Lung microvascular endothelial cell (primary cell): ENCODE results near the gene TCIRG1. TPM values are rescaled to one million over a fixed set of nuclear protein-coding genes. Genes with fewer than 3 reads are reported as not detected.
A peak's percentile ranks its signal among the peaks of the same experiment; 100 is the strongest.

Experiments
- DNase-seq, 2 donors: peaks; one replicate each; pipeline versions ENCODE4 v3.0.0 to v3.0.0-alpha.2; 2010; ENCODE audit warnings: low read depth in 2 of 2
- total RNA-seq: library from RNA; depleted of rRNA; stranded (reverse); fragments of >200 nt; gene quantifications from 2 replicates; pipeline ENCODE4 v1.2.1, GENCODE V29; 2014

Gene TCIRG1
- total RNA-seq, 1 donor from 2014 or later: 52.0 TPM

DNA sequence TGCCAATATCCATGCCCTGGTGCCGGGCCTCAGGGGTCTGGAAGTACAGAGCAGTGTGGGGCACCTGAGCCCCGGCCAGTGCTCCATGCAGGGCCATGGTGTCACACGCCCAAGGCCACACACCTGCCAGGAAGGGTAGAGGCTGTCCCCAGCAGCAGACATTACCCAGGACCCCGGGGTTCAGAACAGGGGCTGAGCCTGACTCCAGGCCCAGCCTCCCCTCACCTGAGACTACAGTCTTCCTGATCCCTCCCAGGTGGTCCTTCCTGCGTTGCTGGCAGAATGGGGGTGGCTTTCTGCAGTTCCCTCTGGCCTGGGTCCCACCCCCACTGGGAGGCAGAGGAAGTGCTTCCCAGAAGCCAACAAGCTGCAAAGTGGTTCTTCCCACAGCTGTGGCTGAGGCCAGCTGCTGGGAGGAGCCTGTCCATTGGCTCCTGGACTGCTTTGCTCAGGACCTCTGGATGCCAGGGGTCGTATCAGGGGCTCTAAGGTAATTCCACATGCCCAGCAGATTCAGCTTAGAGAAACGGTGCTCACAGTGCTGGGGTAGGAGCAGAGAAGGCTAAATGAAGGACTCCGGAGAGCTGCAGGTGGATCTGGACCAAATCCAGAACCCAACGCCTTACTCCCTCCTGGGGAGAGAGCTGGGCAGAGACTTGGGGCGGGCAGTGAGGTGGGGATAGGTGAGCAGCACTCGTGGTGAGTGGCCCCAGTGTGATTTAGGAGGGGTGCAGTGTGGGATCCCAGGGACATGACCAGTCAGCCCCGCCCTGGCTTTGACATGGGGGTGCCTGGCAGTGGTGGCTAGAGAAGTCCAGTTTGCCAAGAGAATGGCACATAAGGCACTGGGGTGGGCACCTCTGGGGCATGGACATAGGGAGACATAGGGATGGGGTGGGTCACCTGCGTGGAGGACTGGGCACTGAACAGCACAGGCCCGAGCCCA lies 12.6 kb downstream of the TCIRG1 start:
- no peak for DNase-seq

DNA sequence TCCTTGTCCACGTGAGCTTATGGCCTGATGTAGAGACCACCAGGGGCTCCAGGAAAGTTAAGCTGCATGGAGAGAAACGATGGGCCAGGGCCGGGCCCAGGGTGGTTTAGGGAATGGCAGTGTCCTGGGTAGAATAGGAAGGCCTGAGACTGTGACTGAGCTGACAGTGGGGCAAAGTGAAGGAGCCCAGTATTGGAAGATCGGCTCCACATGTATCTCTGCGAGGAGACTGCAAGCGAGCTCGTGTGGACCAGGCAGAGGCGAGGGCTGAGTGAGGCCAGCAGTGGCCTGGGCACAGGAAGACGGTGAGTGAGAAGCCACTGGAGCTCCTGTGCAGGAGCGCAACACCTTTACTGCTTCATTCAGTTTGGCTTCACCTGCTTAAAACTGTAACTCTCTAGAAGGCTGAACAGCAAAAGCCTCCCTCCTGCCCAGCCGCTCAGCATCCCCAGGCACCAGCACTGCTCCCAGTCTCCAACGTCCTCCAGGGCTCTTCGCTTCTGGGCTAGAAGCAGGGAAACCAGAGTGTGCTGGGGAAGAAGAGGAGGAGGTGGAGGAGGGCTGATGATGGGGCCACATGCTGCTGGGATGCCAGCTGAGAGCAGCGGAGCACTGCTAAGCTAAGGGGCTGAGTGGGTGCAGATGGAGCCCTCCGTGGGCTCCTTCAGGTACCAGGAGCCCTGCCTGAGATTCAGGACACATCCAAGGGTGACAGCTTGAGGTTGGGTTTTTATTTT lies 13.5 kb downstream of the TCIRG1 start:
- DNase-seq: no peak

DNA sequence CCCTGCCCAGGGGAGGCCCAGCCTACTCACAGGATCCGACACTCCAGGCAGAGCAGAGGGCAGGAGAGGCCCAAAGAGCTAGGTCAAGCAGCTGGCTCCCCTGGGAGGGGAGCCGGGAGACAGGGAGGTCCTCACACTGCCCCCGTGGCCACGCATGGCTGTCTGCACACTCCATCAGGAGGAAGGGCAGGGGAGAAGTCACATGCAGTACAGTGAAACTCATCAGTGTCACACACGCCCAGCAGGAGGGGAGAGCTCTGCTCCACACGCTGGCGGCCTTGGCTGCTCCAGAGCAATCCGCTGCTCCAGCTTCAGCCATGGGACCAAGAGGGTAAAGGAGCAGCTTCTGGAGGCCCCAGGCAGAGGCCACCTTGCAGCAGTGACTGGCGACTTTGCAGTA lies 14.3 kb downstream of the TCIRG1 start:
- DNase-seq: no peak

DNA sequence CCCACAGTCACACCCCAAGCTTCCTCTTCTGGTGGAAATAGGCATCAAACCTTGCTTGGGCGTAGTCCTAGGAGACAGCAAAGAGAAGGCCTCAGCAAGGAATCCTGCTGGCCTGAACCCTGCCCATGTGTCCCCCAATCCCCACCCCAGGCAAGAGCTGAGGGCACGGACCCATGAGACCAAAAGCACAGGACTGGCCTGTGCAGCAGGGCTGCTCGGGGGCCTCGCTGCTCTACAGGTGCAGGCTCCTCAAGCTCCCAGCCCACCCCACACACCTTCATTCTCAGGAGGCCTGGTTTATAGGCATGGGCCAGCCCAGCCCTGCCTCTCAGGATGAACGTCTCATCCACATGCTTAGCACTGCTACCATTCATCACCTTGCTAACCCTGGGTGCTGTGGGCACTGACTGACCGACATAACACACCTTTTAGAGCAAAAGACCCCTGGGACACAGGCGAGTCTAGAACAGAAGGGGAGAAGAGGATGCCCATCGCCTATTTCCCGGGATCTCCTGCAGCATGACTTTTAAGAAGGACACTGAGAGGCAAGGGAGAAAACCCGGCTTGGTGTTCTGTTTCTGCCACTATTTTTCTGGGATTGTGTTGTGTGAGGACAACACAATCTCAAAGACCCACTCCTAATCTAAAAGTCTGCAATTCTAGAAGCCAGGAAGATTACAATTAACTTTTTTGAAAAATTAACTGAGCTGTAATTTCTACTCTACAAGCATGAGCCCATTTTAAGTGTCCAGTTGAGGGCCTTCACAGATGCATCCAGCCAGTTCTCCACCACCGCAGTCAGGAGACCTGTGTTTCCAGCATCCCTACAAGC lies 15.4 kb downstream of the TCIRG1 start:
- DNase-seq: no peak

DNA sequence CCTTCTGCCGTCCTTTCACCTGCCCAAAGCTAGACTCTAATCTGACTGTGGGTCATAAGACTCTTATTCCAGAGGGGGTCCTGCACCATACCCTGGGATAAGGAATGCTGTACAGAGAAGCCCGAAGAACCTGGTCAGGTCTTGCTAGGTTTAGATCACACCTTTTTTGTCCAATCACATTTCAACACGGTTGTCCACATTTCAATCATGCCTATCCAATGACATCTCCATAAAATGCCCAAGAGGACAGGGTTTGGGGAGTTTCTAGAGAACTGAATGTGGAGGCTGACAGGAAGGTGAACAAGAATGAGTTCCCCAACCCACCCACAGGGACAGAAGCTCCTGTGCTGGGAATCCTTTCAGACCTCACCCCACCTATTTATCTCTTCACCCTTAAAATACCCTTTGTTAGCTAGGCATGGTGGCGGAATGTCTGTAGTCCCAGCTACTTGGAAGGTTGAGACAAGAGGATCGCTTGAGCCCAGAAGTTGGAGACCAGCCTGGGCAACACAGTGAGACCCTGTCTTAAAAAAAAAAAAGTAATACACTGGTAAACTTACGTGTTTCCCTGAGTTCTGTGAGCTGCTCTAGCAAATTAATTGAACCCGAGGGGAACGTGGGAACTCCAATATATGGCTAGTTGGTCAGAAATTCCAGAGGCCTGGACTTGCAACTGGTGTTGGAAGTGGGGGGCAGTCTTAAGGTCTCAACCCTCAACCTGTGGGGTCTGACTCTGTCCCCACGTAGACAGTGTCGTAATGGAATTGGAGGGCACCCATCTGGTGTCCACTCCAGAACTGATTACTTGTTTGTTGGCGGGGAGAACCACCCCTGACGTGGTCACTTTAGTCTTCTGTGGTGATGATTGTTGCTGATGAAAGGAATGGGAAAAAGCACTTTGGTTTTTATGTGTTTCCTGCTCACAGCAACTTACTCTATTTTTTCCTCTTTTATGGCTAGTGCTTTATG lies 17.8 kb downstream of the TCIRG1 start:
- DNase-seq: no peak

DNA sequence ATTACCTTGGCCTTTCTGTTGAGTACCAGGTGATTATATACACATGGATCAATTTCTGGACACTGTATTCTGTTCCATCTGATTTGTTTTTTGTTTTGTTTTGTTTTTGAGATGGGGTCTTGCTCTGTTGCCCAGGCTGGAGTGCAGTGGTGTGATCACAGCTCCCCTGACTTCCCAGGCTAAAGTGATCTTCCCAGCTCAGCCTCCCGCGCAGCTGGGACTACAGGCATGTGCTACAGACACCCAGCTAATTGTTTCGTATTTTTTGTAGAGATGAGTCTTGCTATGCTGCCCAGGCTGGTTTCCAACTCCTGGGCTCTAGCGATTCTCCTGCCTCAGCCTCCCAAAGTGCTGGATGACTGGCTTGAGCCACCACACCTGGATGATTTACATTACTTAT lies 19.0 kb downstream of the TCIRG1 start:
- DNase-seq: no peak

DNA sequence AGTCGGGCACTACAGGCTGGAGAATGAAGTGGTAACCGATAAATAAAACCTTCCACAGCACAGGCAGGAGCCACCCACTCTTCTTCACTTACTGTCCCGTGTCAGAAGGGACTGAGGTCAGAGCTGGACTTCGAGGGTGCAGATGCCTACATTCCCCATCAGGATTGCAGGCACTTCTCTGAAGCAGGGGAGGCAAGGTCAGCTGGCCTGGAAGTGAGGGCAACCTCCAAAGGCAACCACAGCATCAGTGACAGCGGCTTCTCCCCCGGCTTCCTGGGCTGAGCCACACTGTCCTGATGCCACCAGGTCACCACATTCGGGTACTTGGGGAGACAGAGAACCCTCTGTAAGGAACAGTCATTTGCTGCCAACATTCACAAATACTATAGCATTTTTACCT lies 22.7 kb downstream of the TCIRG1 start:
- DNase-seq: no peak

DNA sequence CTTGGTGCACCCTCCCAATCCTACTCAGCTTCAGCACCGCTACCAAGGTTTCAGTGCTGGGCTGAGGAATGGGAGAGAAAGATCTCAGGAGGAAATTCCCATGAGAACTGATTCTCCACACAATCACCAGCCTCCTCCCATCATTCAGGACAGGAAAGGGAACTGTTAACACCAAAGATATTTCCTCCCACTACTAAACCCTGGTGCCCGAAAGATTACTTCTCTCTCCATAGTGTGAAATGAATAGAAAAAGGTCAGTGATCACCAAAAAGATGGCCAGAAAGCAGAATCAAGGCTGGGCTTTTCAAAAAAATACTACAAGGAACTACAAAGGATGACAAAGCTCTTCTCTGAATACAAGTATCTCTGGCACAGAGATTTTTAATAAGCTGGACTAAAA lies 26.1 kb downstream of the TCIRG1 start:
- peak in 1 of 2 donors; percentile 69 for DNase-seq

DNA sequence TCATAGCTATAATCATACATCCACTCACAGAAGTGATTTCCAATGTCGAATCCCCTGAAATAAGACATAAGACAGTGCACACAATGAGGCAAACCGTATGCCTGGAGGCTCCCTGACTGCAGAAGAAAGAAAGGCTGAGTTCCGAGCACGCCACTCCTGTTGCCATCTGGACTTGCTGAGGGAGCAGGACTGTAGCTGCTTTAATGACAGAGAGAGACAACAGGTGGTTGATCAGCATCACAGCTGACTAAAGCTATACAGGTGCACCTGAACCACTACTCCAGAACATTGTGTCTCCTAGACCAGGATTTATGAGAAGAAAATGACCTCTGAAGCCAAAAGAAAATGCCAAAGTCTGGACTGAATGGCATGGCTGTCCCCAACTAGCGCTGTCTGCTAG lies 27.0 kb downstream of the TCIRG1 start:
- no peak for DNase-seq

DNA sequence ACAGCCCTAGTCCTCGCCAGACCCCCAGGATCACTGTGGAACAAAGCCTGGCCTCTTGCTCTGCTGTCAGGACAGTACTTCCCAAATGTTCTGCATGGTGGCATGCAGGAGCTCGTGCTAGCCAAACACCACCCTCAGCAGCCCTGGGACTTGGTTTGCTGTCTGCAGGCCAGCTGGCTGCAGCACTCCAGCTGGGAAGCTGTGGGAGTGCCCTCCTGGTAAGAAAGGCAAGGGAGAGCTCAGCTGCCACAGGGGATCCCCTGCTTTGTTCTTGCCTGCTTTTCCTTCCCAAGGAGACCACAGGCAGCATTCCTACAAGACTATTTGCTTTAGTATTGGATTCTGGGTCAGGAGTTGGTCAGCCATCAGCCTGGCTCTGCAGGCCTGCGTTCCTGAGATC lies 27.9 kb downstream of the TCIRG1 start:
- no peak for DNase-seq

DNA sequence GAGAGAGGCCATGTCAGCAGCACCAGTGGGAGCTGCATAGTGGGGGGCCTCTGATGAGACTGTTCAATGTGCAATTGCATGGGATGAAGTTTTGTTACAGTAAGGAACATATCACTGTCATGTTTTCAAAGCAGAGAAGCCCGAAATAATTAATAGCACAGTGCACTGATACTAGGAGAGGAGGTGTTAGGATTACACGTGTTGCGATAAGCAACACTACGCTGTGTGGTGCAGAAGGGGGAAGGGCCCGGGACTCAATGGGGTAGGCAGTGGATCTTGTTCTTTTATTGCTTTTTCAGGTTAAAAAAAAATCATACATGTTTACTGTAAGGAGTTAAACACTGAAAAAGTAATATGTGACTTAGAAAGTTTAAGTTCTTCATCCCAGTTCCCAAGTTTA lies 29.2 kb downstream of the TCIRG1 start:
- DNase-seq: no peak

DNA sequence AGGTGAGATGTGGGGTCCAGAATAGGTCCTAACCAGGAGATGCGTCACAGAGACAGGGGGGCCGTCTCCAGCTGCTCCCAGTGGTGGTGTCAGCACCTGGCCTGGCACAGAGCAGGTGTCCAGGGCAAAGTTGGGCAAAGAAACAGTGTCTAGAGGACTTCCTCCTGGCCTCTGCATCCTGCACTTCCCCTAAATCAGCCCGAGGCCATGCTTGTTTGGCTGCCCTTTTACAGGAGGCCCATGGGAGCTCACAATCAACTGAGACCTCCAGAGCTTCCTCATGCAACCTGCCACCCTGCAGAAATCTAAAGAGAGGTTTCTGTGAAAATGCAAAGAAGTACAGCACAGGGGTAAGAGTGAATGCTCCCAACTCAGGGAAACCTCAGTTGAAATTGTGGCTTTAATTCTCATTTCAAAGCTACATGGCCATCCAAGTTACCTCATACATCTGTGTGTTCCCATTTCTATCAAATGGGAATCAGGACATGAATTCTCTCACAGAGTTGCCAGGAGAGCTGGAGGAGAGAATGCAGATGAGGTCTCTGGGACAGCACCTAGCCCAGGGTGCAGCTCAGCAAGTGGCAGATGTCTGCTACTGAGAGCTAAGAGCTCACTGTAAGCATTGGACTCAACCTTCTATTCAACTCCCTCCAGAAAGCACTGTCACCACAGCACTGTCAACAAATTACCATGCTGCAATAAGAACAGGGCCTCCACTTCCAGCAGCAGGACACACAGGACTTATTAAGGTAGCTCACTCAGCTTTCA lies 32.6 kb downstream of the TCIRG1 start:
- no peak for DNase-seq

DNA sequence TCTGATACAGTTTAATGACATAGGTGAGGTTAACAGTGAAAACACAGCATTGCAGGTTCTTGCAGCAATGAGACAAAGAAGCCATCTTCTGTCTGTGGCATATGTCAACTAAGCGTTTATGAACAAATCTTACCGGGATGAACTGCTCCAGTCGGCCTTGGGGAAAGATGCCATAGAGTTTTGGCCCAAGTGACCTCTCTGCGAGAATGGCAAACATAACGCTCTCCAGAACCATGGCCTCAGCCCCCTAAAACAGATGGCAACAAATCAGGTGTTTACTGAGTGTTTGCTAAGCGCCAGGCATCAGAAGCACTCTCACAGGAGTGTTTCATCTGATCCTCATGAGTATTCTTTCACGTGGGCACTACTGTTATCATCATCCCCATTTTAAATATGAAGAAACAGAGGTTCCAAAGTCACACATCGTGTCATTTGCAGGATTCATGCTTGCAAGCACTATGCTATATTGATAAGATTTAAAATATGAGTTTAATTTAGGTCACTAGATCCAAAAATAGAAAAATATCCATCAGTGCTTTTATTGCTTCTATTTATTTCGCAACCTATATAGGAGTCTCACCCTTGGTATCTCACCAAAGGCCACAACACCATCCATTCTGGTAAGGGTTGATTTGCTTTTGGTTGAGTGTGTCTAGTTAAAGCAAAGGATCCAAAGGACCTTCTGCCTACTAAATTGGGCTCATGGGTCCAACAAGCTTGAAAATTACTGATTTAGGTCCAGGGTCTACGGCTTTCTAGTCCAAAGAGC lies 35.9 kb downstream of the TCIRG1 start:
- no peak for DNase-seq

DNA sequence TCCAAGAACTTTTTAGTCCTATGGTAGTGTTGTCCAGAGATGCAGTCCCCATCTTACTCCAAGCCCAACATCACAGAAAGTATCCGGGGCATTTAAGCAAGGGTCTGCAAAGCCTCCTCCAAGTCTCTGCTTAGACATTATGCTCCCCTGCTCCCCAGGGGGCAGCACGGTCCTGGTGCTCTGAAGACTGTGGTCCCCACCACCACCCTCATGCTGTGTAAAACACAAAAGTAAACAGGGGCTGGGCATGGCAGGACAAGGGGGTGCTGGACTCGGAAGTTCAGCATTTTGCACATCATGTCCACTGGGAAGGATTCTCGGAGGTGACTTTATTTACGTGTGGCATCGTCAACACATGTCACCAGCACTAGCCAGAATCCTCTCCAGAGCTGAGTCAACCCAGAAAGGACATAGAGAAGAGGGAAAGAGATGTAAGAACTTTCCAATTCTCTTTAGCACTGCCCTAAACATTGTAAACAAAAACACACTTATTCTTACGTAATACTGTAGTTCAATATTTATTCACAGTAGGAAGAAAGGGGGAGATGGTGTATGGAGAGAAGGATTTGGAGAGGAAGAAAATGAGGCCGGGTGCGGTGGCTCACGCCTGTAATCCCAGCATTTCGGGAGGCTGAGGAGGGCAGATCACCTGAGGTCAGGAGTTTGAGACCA lies 37.7 kb downstream of the TCIRG1 start:
- DNase-seq: peak; percentile 23 to 50

DNA sequence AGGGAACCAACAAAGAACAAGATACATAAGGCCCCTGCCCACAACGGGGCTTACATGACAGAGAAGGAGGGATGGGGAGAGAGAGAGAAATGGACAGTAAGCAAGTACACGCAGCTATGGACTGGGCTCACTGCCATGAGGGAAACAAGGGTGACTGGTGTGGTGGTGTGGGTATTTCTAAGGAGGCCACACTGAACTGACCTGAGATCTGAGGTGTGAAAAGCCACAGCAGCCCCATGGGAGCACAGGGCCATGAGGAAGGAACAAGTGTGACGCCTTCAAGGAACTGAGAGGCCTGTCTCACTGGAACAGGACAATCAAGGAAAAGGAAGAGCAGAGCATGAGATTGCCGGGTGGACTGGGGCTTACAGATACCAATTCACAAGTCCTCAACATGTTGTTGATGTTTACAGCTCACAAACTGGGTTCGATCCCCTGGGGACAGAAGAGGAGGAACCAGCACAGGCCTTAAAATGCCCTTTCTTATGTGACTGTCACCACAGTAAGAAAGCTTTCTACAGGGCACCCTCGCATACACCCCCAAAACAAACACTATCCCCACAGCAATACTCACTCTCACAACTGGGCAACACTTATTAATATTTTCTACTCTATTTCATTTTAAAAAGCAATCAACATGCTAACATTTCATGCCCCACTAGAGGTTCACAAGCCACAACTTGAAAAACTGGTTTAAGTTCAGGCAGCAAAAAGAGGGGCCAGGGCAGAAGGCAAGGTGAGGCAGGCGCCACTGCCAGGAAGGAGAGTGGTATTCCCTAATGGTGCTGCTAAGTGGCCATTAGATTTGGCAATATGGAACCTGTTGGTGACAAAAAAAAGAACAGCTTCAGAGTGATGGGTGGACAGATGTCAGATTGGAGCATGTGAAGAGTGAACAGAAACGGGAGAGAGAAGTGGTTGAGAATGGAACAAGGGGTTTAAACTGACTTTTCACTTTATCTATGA lies 39.1 kb downstream of the TCIRG1 start:
- DNase-seq: no peak

DNA sequence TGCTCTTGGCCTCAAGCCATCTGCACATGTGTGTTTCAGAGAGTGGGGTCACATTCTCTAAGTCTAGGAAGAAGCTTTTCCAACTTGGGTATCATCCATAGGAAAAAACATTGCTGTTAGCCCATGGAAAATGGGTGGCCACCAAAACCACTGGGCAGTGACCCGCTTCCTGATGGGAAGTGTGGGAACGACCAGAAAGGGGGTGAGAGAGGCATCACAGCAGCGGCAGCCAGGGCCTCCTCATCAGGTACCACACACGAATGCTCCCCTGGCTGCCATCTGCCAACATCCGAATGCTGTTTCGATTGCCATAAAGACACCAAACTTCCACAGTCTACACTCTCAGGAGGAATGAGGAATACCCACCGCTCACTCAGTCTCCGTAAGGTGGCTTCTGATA lies 42.0 kb downstream of the TCIRG1 start:
- DNase-seq: no peak

DNA sequence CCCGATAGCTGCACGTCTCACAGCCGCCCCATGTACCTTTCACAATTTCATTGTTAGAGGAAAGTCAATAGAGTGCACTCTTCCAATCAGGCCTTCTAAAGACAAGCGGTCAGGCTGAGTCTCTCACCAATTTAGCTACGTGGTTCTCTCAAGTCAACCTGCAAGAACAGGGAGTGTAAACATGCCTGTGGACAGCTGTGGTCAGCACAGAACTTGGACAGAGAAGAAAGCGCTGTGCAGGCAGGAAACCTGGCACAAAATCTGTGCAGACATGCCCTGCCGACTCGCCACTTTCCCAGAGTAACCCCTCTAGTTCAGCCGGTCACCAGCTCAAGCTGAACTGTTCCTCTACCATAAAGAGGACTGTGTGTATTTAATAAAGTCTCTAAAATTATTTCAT lies 42.9 kb downstream of the TCIRG1 start:
- DNase-seq: peak in 1 of 2 donors; percentile 53
